GM23248 (cell line): Measurements from ENCODE around the gene SLC17A7. TPM values are rescaled to one million over a fixed set of nuclear protein-coding genes. Genes with fewer than 3 reads are reported as not detected.

Source experiments
- DNase-seq: peaks from one replicate; pipeline ENCODE4 v3.0.0-alpha.2; 2015
- H2AFZ ChIP-seq: fragments of 200-600 bp; sonication (generic); 2 replicates; pipeline ENCODE4 v1.6.1; 2016; ENCODE audit warnings: antibody characterized with exemption
- H3F3A ChIP-seq: fragments of 200-600 bp; sonication (generic); 2 replicates; pipeline ENCODE4 v1.6.1; 2016; ENCODE audit warnings: mild to moderate bottlenecking, antibody characterized with exemption, mixed run types; ENCODE audit not compliant: insufficient read depth
- H3K27ac ChIP-seq: fragments of 200-600 bp; sonication (generic); 2 replicates; pipeline ENCODE4 v1.5.1; 2016; ENCODE audit warnings: mild to moderate bottlenecking
- H3K27me3 ChIP-seq: fragments of 200-600 bp; sonication (generic); replicated peaks from 2 replicates; pipeline ENCODE4 v1.6.1; 2016; ENCODE audit warnings: mild to moderate bottlenecking; ENCODE audit not compliant: insufficient read depth
- H3K36me3 ChIP-seq: fragments of 200-600 bp; sonication (generic); 2 replicates; pipeline ENCODE4 v1.6.1; 2016; ENCODE audit warnings: low read depth, mild to moderate bottlenecking
- H3K4me1 ChIP-seq: fragments of 200-600 bp; sonication (generic); 2 replicates; pipeline ENCODE4 v1.6.1; 2016; ENCODE audit warnings: mild to moderate bottlenecking; ENCODE audit not compliant: insufficient read depth
- H3K4me2 ChIP-seq: fragments of 200-600 bp; sonication (generic); one replicate; pipeline ENCODE4 v1.6.1; 2016; ENCODE audit warnings: mild to moderate bottlenecking; ENCODE audit not compliant: unreplicated experiment
- H3K4me3 ChIP-seq: fragments of 200-600 bp; sonication (generic); 2 replicates; pipeline ENCODE4 v1.5.1; 2016; ENCODE audit warnings: mild to moderate bottlenecking
- H3K79me2 ChIP-seq: fragments of 200-600 bp; sonication (generic); 2 replicates; pipeline ENCODE4 v1.6.1; 2016; ENCODE audit warnings: mild to moderate bottlenecking; ENCODE audit not compliant: insufficient read depth
- H3K9ac ChIP-seq: fragments of 200-600 bp; sonication (generic); 2 replicates; pipeline ENCODE4 v1.6.1; 2016; ENCODE audit warnings: mild to moderate bottlenecking
- H3K9me2 ChIP-seq: fragments of 200-600 bp; sonication (generic); 2 replicates; pipeline ENCODE4 v1.6.1; 2016; ENCODE audit warnings: mixed run types, mild to moderate bottlenecking, moderate library complexity; ENCODE audit not compliant: insufficient read depth
- H3K9me3 ChIP-seq: fragments of 200-600 bp; sonication (generic); one replicate; pipeline ENCODE4 v1.6.1; 2017; ENCODE audit warnings: low read depth
- H4K20me1 ChIP-seq: fragments of 200-600 bp; sonication (generic); 2 replicates; pipeline ENCODE4 v1.6.0; 2016; ENCODE audit not compliant: insufficient read depth
- EZH2 ChIP-seq: fragments of 200-600 bp; sonication (generic); IDR thresholded peaks from 2 replicates; pipeline ENCODE4 v1.6.1; 2018; ENCODE audit warnings: antibody characterized with exemption, mild to moderate bottlenecking; ENCODE audit not compliant: insufficient read depth, poor library complexity, severe bottlenecking
- EZH2phosphoT487 ChIP-seq: fragments of 200-600 bp; sonication (generic); IDR thresholded peaks from 2 replicates; pipeline ENCODE4 v1.6.1; 2018; ENCODE audit warnings: antibody characterized with exemption, moderate library complexity, mild to moderate bottlenecking, low read depth; ENCODE audit not compliant: insufficient read depth
- WGBS, 2 experiments: methylation state at CpG; one replicate each; pipeline ENCODE4 v1.1.6; 2015 to 2017; ENCODE audit warnings: low lambda C conversion rate in 2 of 2, low coverage in 1 of 2; ENCODE audit errors: missing lambda C conversion rate in 2 of 2; 5-methylcytosine and 5-hydroxymethylcytosine counted together
- in situ Hi-C: fragments of 300-500 bp; cut with MboI; formaldehyde crosslinking; loops from 2 replicates; pipeline ENCODE4 v1.15.0; 2020
- polyA plus RNA-seq: library from polyadenylated mRNA; unstranded; fragments of >200 nt; fragmentation: Nextera tagmentation; extraction: Ambion mirVana; gene quantifications from 2 replicates; pipeline ENCODE4 v1.2.1, GENCODE V29; 2016
- total RNA-seq: library from RNA; depleted of rRNA; stranded (reverse); fragments of >200 nt; shearing (Covaris generic); gene quantifications from 2 replicates; pipeline ENCODE4 v1.2.3, GENCODE V29; 2014

Gene SLC17A7
- total and polyA plus RNA-seq, 2 experiments from 2014 or later, result not detected

GRCh38 chr19:49453013-49453756, 11.9 kb upstream of the SLC17A7 start, which contains the start of gene ALDH16A1:
TSS of gene ALDH16A1 (plus strand) at chr19:49453225. CDS start at chr19:49453332, 107 bp downstream.
- Histone ChIP-seq H3K27ac (peak within 1 kb of the TSS; percentile 97), H4K20me1 (no peaks in the 10 kb centered on the region), H3K79me2 (peaks cover 33% of the 10 kb centered on the region), H3K9me2 (no peaks in the 10 kb centered on the region), H3K27me3 (no peaks in the 10 kb centered on the region), H3K4me2 (peak within 1 kb of the TSS; percentile 97), H3K9ac (peak within 1 kb of the TSS; percentile 97), H3K4me1 (peaks cover 24% of the 10 kb centered on the region), H3K36me3 (no peaks in the 10 kb centered on the region), H3K4me3 (peak within 1 kb of the TSS; percentile 100), H2AFZ (peak within 1 kb of the TSS; percentile 99), H3K9me3 (no peaks in the 10 kb centered on the region), H3F3A (peaks cover 29% of the 10 kb centered on the region)
- 0 to 1% methylated on average over 53 to 65 of the region's 66 CpGs for WGBS, 2 experiments
- DNase-seq, result peak; percentile 100
- TF ChIP-seq EZH2, result no peak
- in situ Hi-C loops, result no loop called here

- H3K4me1 ChIP-seq, result peaks cover 19% of the 10 kb centered on the region; the same call in 1 of the 2 replicates
- H3K4me2 ChIP-seq, result peak within 1 kb of the TSS; percentile 90
- peaks cover 26% of the 10 kb centered on the region for H3F3A ChIP-seq
- no peaks in the 10 kb centered on the region for H3K27me3 ChIP-seq
- H3K9me3 ChIP-seq, result no peaks in the 10 kb centered on the region
- H3K27ac ChIP-seq, result peak within 1 kb of the TSS; percentile 97
- TF ChIP-seq EZH2phosphoT487, result no peak
- TF ChIP-seq EZH2, result no peak
- no peaks in the 10 kb centered on the region for H3K36me3 ChIP-seq
- peak; percentile 99 for DNase-seq
- H4K20me1 ChIP-seq, result no peaks in the 10 kb centered on the region
- WGBS, 2 experiments, result 1% methylated on average over 42 of the region's 42 CpGs
- peak within 1 kb of the TSS; percentile 100 for H3K4me3 ChIP-seq
- H2AFZ ChIP-seq, result peak within 1 kb of the TSS; percentile 99
- no peaks in the 10 kb centered on the region for H3K9me2 ChIP-seq
- in situ Hi-C loops, result no loop called here
- H3K9ac ChIP-seq, result peak within 1 kb of the TSS; percentile 97
- H3K79me2 ChIP-seq, result peaks cover 33% of the 10 kb centered on the region
Observed at GRCh38 chr19:49451430-49452181, 10.3 kb upstream of the SLC17A7 start, which contains the start of gene PIH1D1. TSS of gene PIH1D1 (minus strand) at chr19:49451814. CDS start at chr19:49451574, 240 bp downstream.

DNA sequence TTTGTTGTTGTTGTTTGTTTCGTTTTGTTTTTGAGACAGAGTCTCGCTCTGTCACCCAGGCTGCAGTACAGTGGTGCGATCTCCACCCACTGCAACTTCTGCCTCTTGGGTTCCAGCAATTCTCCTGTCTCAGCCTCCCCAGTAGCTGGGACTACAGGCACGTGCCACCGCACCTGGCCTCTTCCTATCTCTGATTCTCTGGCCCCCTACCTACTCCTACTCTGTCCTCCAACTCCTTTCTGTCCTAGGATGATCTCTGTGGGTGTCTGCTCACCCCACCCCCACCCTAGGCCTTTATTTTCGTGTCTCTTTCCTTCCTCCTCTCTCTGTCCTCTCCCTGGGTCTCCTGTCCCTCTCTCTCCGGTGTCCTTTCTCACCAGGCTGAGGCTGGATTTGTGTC, 9.1 kb upstream of the SLC17A7 start:
- WGBS, 2 experiments, result 74 to 77% methylated on average over 7 of the region's 7 CpGs
- H3K79me2 ChIP-seq, result peaks cover 33% of the 10 kb centered on the region
- in situ Hi-C loops, result no loop called here
- no peaks in the 10 kb centered on the region for H3K36me3 ChIP-seq
- H3K9me3 ChIP-seq, result no peaks in the 10 kb centered on the region
- no peak for DNase-seq
- no peaks in the 10 kb centered on the region for H4K20me1 ChIP-seq
- H2AFZ ChIP-seq, result no peak overlapping the region
- peak overlapping the region; percentile 100 for H3K4me3 ChIP-seq
- H3K27me3 ChIP-seq, result no peaks in the 10 kb centered on the region
- peaks cover 14% of the 10 kb centered on the region for H3F3A ChIP-seq
- TF ChIP-seq EZH2 (no peak), EZH2phosphoT487 (no peak)
- H3K27ac ChIP-seq, result no peak overlapping the region
- H3K9me2 ChIP-seq, result no peaks in the 10 kb centered on the region
- peak overlapping the region; percentile 90 for H3K4me2 ChIP-seq
- H3K9ac ChIP-seq, result peak overlapping the region; percentile 93
- peaks cover 7% of the 10 kb centered on the region; the same call in 1 of the 2 replicates for H3K4me1 ChIP-seq

- no peak overlapping the region for H3K4me3 ChIP-seq
- H3K4me1 ChIP-seq, result no peaks in the 10 kb centered on the region
- H2AFZ ChIP-seq, result no peak overlapping the region
- H3K79me2 ChIP-seq, result peaks cover 18% of the 10 kb centered on the region
- WGBS, 2 experiments, result 86% methylated on average over 6 of the region's 6 CpGs
- H3K36me3 ChIP-seq, result no peaks in the 10 kb centered on the region
- no peaks in the 10 kb centered on the region for H3K9me3 ChIP-seq
- TF ChIP-seq EZH2phosphoT487 (no peak), EZH2 (no peak)
- no peak overlapping the region for H3K4me2 ChIP-seq
- in situ Hi-C loops, result no loop called here
- no peak for DNase-seq
- H3F3A ChIP-seq, result peaks cover 15% of the 10 kb centered on the region
- H4K20me1 ChIP-seq, result no peaks in the 10 kb centered on the region
- no peak overlapping the region for H3K27ac ChIP-seq
- H3K27me3 ChIP-seq, result no peaks in the 10 kb centered on the region
- H3K9me2 ChIP-seq, result no peaks in the 10 kb centered on the region
- no peak overlapping the region for H3K9ac ChIP-seq
Observed at GRCh38 chr19:49448432-49448786, 7.1 kb upstream of the SLC17A7 start.
